Lower leg skin (tissue), 3 donors: Measurements from ENCODE around the gene PROM2.

ENCODE experiments used
- CTCF ChIP-seq, 3 donors: fragments of 450-650 bp; IDR thresholded peaks; one replicate each; pipeline ENCODE4 v1.5.1; 2016; ENCODE audit warnings: antibody characterized with exemption in 3 of 3, mild to moderate bottlenecking in 3 of 3, moderate library complexity in 2 of 3
- POLR2A ChIP-seq, 2 donors: fragments of 450-650 bp; IDR thresholded peaks; one replicate each; pipeline ENCODE4 v1.6.1; 2016 to 2017; ENCODE audit warnings: antibody characterized with exemption in 2 of 2, mild to moderate bottlenecking in 1 of 2, moderate library complexity in 1 of 2

- TF ChIP-seq POLR2A (IDR thresholded peaks at IDR 0.05): no peak
- TF ChIP-seq CTCF (IDR thresholded peaks at IDR 0.05): no peak
Measured at GRCh38 chr2:95330794-95331338, 56.6 kb downstream of the PROM2 start.
